Measurements from ENCODE around the gene NXN.

DNA sequence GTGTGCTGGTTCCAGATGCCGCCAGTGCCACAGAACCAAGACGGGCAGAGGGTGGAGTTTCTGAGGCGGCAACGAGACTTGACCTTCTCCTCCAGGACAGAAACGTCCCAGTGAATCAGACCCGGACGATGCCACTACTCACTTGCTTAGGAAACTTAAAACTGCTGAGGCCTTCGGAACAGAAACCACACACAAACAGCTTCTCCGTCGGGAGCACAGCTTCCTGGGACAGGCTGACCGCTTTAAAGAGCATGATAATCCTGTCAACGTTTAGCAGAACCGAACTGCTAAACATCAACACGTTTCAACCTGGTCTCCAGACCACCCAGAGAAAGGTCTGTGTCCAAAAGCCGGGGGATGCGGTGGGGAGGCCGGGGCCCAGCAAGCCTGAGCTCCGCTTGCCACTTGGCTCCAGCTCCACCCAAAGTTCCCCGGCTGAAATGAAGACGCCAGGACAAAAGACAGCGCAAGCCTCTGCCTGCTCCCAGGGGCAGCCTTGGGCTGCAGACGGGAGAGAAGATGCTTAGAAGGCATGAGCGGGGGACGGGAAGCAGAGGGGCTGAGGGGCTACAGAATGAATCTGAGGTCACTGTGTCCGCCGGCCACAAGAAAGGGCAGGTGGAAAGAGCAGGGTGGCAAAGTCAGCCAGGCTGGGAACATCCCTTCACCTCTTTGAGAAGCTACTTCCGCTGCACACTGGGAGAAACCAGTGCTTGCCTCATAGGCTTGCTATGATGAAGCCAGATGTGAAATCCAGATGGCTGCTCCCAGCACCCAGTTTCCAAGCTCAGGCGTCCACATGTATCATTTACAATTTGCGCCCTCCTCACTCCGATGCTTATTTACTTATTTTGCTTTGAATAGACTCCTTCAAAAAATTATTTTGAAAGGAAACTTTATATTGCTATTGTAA, 128.5 kb downstream of the NXN start:
- TF ChIP-seq, protein P1, sequence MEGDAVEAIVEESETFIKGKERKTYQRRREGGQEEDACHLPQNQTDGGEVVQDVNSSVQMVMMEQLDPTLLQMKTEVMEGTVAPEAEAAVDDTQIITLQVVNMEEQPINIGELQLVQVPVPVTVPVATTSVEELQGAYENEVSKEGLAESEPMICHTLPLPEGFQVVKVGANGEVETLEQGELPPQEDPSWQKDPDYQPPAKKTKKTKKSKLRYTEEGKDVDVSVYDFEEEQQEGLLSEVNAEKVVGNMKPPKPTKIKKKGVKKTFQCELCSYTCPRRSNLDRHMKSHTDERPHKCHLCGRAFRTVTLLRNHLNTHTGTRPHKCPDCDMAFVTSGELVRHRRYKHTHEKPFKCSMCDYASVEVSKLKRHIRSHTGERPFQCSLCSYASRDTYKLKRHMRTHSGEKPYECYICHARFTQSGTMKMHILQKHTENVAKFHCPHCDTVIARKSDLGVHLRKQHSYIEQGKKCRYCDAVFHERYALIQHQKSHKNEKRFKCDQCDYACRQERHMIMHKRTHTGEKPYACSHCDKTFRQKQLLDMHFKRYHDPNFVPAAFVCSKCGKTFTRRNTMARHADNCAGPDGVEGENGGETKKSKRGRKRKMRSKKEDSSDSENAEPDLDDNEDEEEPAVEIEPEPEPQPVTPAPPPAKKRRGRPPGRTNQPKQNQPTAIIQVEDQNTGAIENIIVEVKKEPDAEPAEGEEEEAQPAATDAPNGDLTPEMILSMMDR (IDR thresholded peaks at IDR 0.05) = no peak
- TF ChIP-seq POLR2A (IDR thresholded peaks at IDR 0.05) = no peak
